C4-2B (cell line): ENCODE results near the gene FGF19.

Experiments used
- CTCF ChIP-seq: fragments of 450-650 bp; conservative IDR thresholded peaks from 2 replicates; pipeline ENCODE4 v1.5.1; 2017; ENCODE audit warnings: mild to moderate bottlenecking
- ZFX ChIP-seq: fragments of 450-650 bp; IDR thresholded peaks from 2 replicates; pipeline ENCODE4 v1.6.1; 2017

DNA sequence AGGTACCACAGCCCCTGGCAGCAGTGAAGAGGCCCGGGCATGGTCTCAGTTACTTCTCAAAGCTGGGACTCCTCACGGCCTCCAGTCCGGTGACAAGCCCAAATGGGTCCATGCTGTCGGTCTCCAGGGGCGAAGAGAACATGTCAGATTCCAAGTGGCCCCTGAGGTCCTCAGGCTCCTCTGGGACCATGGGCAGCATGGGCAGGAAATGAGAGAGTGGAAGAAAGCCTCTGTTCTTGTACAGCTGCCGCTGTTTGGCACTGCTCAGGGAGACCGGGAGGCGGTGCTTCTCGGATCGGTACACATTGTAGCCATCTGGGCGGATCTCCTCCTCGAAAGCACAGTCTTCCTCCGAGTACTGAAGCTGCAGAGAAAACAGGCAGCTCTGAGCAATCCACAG, 4.6 kb downstream of the FGF19 start:
- TF ChIP-seq CTCF (no peak), ZFX (no peak)
